ENCODE measurements around the gene NPHS2. TPM values are rescaled to one million over a fixed set of nuclear protein-coding genes. Genes with fewer than 3 reads are reported as not detected.

NPHS2 gene
- total RNA-seq, 1 experiment from 2014 or later: not detected

DNA sequence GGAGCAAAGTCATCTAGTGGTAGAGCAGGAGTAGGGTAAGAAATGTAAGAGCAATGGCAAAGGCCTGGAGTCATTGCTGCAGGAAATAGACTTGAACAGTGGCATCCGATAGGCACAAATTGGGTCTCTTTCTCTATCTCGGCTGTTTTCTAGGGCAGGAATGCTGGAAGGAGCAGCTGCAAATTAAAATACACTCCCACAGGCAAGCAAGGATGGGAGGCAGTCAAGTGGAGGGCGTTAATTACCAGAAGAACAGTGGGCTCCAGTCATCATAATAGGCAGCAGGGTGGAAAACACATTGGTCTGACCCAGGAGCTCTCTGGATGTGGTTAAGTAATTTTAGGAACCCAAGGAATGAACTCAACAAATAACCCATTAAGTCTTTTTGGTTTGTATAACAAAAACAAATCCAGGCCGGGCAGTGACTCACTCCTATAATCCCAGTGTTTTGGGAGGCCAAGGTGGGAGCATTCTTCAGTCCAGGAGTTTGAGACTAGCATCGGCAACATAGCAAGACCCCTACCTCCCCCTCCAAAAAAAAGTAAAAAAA is 8.1 kb upstream of the NPHS2 start:
- Histone ChIP-seq H3K9me2 (ENCODE audit: insufficient read depth) (no peaks in the 10 kb centered on the region), H3K36me3 (ENCODE audit: control insufficient read depth in 1 of 2, insufficient read depth in 2 of 2, low read length in 2 of 2) (no peaks in the 10 kb centered on the region), H3K79me2 (ENCODE audit: insufficient read depth, low read length) (no peaks in the 10 kb centered on the region), H3K9me3 (ENCODE audit: control insufficient read depth in 1 of 2, insufficient read depth in 1 of 2, low read depth in 1 of 2, low read length in 2 of 2) (no peaks in the 10 kb centered on the region), H3K27ac (ENCODE audit: low read depth, low read length) (no peak overlapping the region), H3K4me3 (replicated peaks in 1 of 2; ENCODE audit: low read depth in 1 of 2, low read length in 2 of 2) (no peak overlapping the region), H3K27me3 (ENCODE audit: insufficient read depth, low read length) (no peaks in the 10 kb centered on the region), H3K4me1 (ENCODE audit: control insufficient read depth in 1 of 2, insufficient read depth in 2 of 2, low read length in 2 of 2) (no peaks in the 10 kb centered on the region), H2AFZ (ENCODE audit: low read depth, low read length, poor library complexity, severe bottlenecking) (no peak overlapping the region), H3K9ac (ENCODE audit: low read length) (no peak overlapping the region), H4K20me1 (ENCODE audit: insufficient read depth) (no peaks in the 10 kb centered on the region), H3K4me2 (ENCODE audit: low read length) (no peak overlapping the region)
- TF ChIP-seq CBX3 (IDR thresholded peaks at IDR 0.05; ENCODE audit: low read depth) (no peak), ATF3 (IDR thresholded peaks at IDR 0.05) (no peak)
- ChIA-PET CTCF (no interaction called here), POLR2A (no interaction called here), RAD21 (ENCODE audit: low non-redundant PET in 1 of 2, low total read pairs in 2 of 2, uncharacterized antibody in 2 of 2, unreplicated experiment in 2 of 2) (no interaction called here)
- ATAC-seq (no peak), DNase-seq (ENCODE audit: low read depth, low spot score) (no peak)
- BruUV-seq (replicated peaks): no TSS peak
- intact Hi-C loops (cut with micrococcal nuclease): no loop called here

DNA sequence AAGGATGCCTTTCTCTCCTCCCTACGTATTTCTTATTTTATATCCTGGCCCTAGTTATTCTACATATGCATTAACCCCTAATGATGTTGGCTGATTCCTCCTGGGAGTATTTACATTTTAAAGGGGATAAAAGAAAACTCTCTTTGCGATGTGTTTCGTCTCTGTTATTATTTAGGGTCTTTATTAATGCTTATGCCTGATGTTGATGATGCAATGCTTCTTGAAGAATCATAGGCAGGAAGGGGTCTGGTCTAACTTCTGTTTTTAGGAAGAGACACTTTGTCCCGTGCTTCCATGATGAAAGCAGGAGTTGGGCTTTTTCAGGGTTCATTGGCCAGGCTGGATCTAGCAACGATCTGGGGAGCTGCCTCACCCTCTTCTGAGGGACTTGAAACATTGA is 761 bp upstream of the NPHS2 start:
- Histone ChIP-seq H3K27ac (ENCODE audit: low read depth, low read length) (no peak overlapping the region), H3K9ac (ENCODE audit: low read length) (no peak overlapping the region), H3K36me3 (ENCODE audit: control insufficient read depth in 1 of 2, insufficient read depth in 2 of 2, low read length in 2 of 2) (no peaks in the 10 kb centered on the region), H3K4me1 (ENCODE audit: control insufficient read depth in 1 of 2, insufficient read depth in 2 of 2, low read length in 2 of 2) (no peaks in the 10 kb centered on the region), H3K4me3 (replicated peaks in 1 of 2; ENCODE audit: low read depth in 1 of 2, low read length in 2 of 2) (no peak overlapping the region), H2AFZ (ENCODE audit: low read depth, low read length, poor library complexity, severe bottlenecking) (no peak overlapping the region), H3K4me2 (ENCODE audit: low read length) (no peak overlapping the region), H3K9me3 (ENCODE audit: control insufficient read depth in 1 of 2, insufficient read depth in 1 of 2, low read depth in 1 of 2, low read length in 2 of 2) (no peaks in the 10 kb centered on the region), H3K27me3 (ENCODE audit: insufficient read depth, low read length) (no peaks in the 10 kb centered on the region), H3K9me2 (ENCODE audit: insufficient read depth) (no peaks in the 10 kb centered on the region), H3K79me2 (ENCODE audit: insufficient read depth, low read length) (no peaks in the 10 kb centered on the region), H4K20me1 (ENCODE audit: insufficient read depth) (no peaks in the 10 kb centered on the region)
- ChIA-PET CTCF (no interaction called here), RAD21 (ENCODE audit: low non-redundant PET in 1 of 2, low total read pairs in 2 of 2, uncharacterized antibody in 2 of 2, unreplicated experiment in 2 of 2) (no interaction called here), POLR2A (no interaction called here)
- BruUV-seq (replicated peaks): no TSS peak
- intact Hi-C loops (cut with micrococcal nuclease): no loop called here
- DNase-seq (ENCODE audit: low read depth, low spot score) (no peak), ATAC-seq (no peak)
- TF ChIP-seq EZH2phosphoT487 (IDR thresholded peaks at IDR 0.05; ENCODE audit: borderline replicate concordance): no peak
- TF ChIP-seq CEBPB (IDR thresholded peaks at IDR 0.05; ENCODE audit: low read depth): no peak
- TF ChIP-seq REST (IDR thresholded peaks at IDR 0.05; ENCODE audit: low read depth): no peak
- TF ChIP-seq RAD21 (IDR thresholded peaks at IDR 0.05; ENCODE audit: low read depth): no peak
- TF ChIP-seq JUND (IDR thresholded peaks at IDR 0.05): no peak
- TF ChIP-seq CBX3 (IDR thresholded peaks at IDR 0.05; ENCODE audit: low read depth): no peak
- TF ChIP-seq SIN3A (IDR thresholded peaks at IDR 0.05; ENCODE audit: low read depth): no peak
- TF ChIP-seq SP1 (IDR thresholded peaks at IDR 0.05; ENCODE audit: low read depth): no peak
- TF ChIP-seq, protein P1, sequence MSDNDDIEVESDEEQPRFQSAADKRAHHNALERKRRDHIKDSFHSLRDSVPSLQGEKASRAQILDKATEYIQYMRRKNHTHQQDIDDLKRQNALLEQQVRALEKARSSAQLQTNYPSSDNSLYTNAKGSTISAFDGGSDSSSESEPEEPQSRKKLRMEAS (IDR thresholded peaks at IDR 0.05): no peak
- TF ChIP-seq SRF (IDR thresholded peaks at IDR 0.05; ENCODE audit: low read depth): no peak
- TF ChIP-seq FOSL1 (IDR thresholded peaks at IDR 0.05; ENCODE audit: low read depth): no peak
- no peak for TF ChIP-seq ELF1 (IDR thresholded peaks at IDR 0.05; ENCODE audit: borderline replicate concordance, low read depth)
- no peak for TF ChIP-seq POLR2A (IDR thresholded peaks at IDR 0.05; ENCODE audit: borderline replicate concordance, extremely low read depth, insufficient read depth, insufficient read length)
- no peak for TF ChIP-seq EZH2 (IDR thresholded peaks at IDR 0.05)
- TF ChIP-seq ZNF274 (IDR thresholded peaks at IDR 0.05; ENCODE audit: low read depth, low read length): no peak
- TF ChIP-seq POLR2AphosphoS5 (IDR thresholded peaks at IDR 0.05; ENCODE audit: low read depth, low read length): no peak
- no peak for TF ChIP-seq YY1 (IDR thresholded peaks at IDR 0.05; ENCODE audit: extremely low read depth, insufficient replicate concordance, low read depth, low read length)

Measured in HCT116 (cell line).